ENCODE measurements around the gene LRMDA.

- TF ChIP-seq CTCF (IDR thresholded peaks at IDR 0.05; ENCODE audit: insufficient read depth, low read length, poor library complexity, severe bottlenecking) (no peak), EZH2phosphoT487 (conservative IDR thresholded peaks at IDR 0.05; ENCODE audit: low read length) (no peak)
These were observed 695.4 kb downstream of the LRMDA start for GRCh38 chr10:76126607-76127527.

Measured in SU-DHL-6 (cell line).